IPS-18c (cell line): Measurements from ENCODE around the gene KCTD5.
"Not testable (repeated sequence)": the region's sequence is repeated elsewhere in the genome, so short reads cannot be mapped to it uniquely, and the experiment has no call there.

ENCODE experiments used
- H3K4me3 ChIP-seq: 2 replicates; pipeline ENCODE4 v1.7.0; 2013; ENCODE audit warnings: low read depth, mild to moderate bottlenecking, low read length, moderate library complexity; ENCODE audit not compliant: insufficient read depth
- H3K9me3 ChIP-seq: one replicate; pipeline ENCODE4 v1.6.1; 2013; ENCODE audit warnings: mild to moderate bottlenecking, low read length, moderate library complexity; ENCODE audit not compliant: control insufficient read depth, insufficient read depth

KCTD5 gene

GRCh38 chr16:2682209-2683021 is at the start of gene KCTD5:
TSS of gene KCTD5 (plus strand) at chr16:2682523. CDS start at chr16:2682549, 26 bp downstream.
- peak within 1 kb of the TSS; percentile 96 for H3K4me3 ChIP-seq

GRCh38 chr16:2639071-2639721 is 43.1 kb upstream of the KCTD5 start:
- not testable (repeated sequence) for H3K9me3 ChIP-seq, H3K4me3 ChIP-seq

More at GRCh38 chr16:2682209-2683021, at the start of gene KCTD5:
- peaks cover 2% of the 10 kb centered on the region for H3K9me3 ChIP-seq

GRCh38 chr16:2639722-2640072 is 42.6 kb upstream of the KCTD5 start:
- not testable (repeated sequence) for H3K4me3 ChIP-seq, H3K9me3 ChIP-seq

GRCh38 chr16:2642561-2642960 is 39.8 kb upstream of the KCTD5 start:
- H3K9me3 ChIP-seq, H3K4me3 ChIP-seq: not testable (repeated sequence)

GRCh38 chr16:2644754-2645453 is 37.4 kb upstream of the KCTD5 start:
- H3K9me3 ChIP-seq, H3K4me3 ChIP-seq: not testable (repeated sequence)

GRCh38 chr16:2651268-2651871 is 31.0 kb upstream of the KCTD5 start:
- not testable (repeated sequence) for H3K4me3 ChIP-seq, H3K9me3 ChIP-seq

GRCh38 chr16:2653915-2654314 is 28.4 kb upstream of the KCTD5 start:
- H3K9me3 ChIP-seq, H3K4me3 ChIP-seq: not testable (repeated sequence)

GRCh38 chr16:2654949-2655348 is 27.4 kb upstream of the KCTD5 start:
- H3K9me3 ChIP-seq: not testable (repeated sequence)

GRCh38 chr16:2656985-2657384 is 25.3 kb upstream of the KCTD5 start:
- no peaks in the 10 kb centered on the region for H3K9me3 ChIP-seq
- H3K4me3 ChIP-seq: no peak overlapping the region

More at GRCh38 chr16:2654949-2655348, 27.4 kb upstream of the KCTD5 start:
- not testable (repeated sequence) for H3K4me3 ChIP-seq

GRCh38 chr16:2657803-2658202 is 24.5 kb upstream of the KCTD5 start:
- H3K9me3 ChIP-seq, H3K4me3 ChIP-seq: not testable (repeated sequence)

- H3K4me3 ChIP-seq, H3K9me3 ChIP-seq: not testable (repeated sequence)
These were observed 22.8 kb upstream of the KCTD5 start for GRCh38 chr16:2659560-2659959.

GRCh38 chr16:2660014-2660662 is 22.2 kb upstream of the KCTD5 start:
- not testable (repeated sequence) for H3K4me3 ChIP-seq, H3K9me3 ChIP-seq

GRCh38 chr16:2660755-2661373 is 21.5 kb upstream of the KCTD5 start:
- H3K4me3 ChIP-seq: not testable (repeated sequence)

GRCh38 chr16:2663553-2664546 is 18.5 kb upstream of the KCTD5 start:
- Histone ChIP-seq H3K4me3 (no peak overlapping the region), H3K9me3 (no peaks in the 10 kb centered on the region)

More at GRCh38 chr16:2660755-2661373, 21.5 kb upstream of the KCTD5 start:
- H3K9me3 ChIP-seq: not testable (repeated sequence)

GRCh38 chr16:2664574-2664982 is 17.7 kb upstream of the KCTD5 start:
- Histone ChIP-seq H3K9me3 (no peaks in the 10 kb centered on the region), H3K4me3 (no peak overlapping the region)

GRCh38 chr16:2666671-2667070 is 15.7 kb upstream of the KCTD5 start:
- H3K9me3 ChIP-seq, H3K4me3 ChIP-seq: not testable (repeated sequence)
